Mesangial cell (primary cell): Measurements from ENCODE around the gene TCF20. TPM values are rescaled to one million over a fixed set of nuclear protein-coding genes. Genes with fewer than 3 reads are reported as not detected.

Experiments
- total RNA-seq: library from RNA; depleted of rRNA; stranded (reverse); fragments of >200 nt; gene quantifications from 2 replicates; pipeline ENCODE4 v1.2.3, GENCODE V29; 2015

TCF20 gene
- total RNA-seq, result 24.4 and 24.6 TPM in 2 replicates

DNA sequence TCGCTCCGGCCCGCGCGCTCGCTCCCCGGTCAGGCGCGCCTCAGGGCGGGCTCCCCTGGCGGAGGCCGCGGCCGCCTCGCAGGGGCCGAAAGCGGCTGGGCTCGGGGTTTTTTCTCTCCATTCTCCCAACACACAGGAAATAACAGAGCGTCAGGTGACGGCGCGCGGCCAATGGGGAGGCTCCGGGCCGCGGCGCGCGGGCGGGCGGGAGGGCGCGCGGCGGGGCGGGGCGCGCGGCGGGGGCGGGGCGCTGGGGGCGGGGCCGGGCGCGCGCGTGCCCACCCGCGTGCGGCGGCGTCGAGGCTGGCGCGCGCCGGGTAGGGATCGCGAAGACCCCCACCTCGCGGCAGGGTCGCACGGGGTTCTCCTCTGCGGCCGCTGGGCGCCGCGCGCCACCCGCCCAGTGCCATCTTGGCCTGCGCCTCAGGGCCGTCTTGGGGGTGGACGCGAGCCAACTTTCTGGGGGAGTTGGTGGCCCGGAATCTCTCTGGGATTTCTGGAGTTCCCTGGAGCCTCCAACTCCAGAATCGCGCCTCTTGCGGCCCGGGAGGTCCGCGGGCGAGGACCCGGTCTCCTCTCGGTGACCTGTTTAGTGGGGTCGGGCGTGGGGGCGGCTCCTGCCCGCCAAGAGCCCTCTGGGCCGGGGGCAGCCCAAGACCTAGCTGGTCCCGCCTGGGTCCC is at the start of gene TCF20:
Gene TCF20 (minus strand): TSS at position 144 of the 681 bp plus-strand sequence. CDS start 55,348 bp downstream, outside the sequence.

Other genes starting within 250 kb of the TCF20 start
- 40.9 and 49.9 TPM in 2 replicates for gene NAGA, start 199.8 kb downstream of the TCF20 start, total RNA-seq
- gene PHETA2, start 196.4 kb downstream of the TCF20 start, total RNA-seq, result 12.5 and 14.3 TPM in 2 replicates
- 2.0 and 3.7 TPM in 2 replicates for gene SMDT1, start 191.0 kb downstream of the TCF20 start, total RNA-seq
- gene NDUFA6, start 179.9 kb downstream of the TCF20 start, total RNA-seq, result 36.1 and 45.3 TPM in 2 replicates
- 0.51 TPM in 1 of 2 replicates, not detected in the other for gene CYP2D6, start 139.8 kb downstream of the TCF20 start, total RNA-seq
- gene NFAM1, start 161.8 kb upstream of the TCF20 start, total RNA-seq, result under 0.01 TPM in 1 of 2 replicates, not detected in the other
- gene RRP7A, start 249.1 kb upstream of the TCF20 start, total RNA-seq, result 14.3 and 39.4 TPM in 2 replicates